Stimulated activated CD8-positive, alpha-beta memory T cell treated with anti-CD3 and anti-CD28 coated beads, Interleukin-7, amount 100 ng/mL, for 24 hours (primary cell): ENCODE results near the gene NOS1AP.
"Not testable (repeated sequence)": the region's sequence is repeated elsewhere in the genome, so short reads cannot be mapped to it uniquely, and the experiment has no call there.

ENCODE experiments used
- DNase-seq: peaks from one replicate; pipeline ENCODE4 v3.0.0-alpha.2; 2020; ENCODE audit warnings: low read depth

The NOS1AP gene

DNA sequence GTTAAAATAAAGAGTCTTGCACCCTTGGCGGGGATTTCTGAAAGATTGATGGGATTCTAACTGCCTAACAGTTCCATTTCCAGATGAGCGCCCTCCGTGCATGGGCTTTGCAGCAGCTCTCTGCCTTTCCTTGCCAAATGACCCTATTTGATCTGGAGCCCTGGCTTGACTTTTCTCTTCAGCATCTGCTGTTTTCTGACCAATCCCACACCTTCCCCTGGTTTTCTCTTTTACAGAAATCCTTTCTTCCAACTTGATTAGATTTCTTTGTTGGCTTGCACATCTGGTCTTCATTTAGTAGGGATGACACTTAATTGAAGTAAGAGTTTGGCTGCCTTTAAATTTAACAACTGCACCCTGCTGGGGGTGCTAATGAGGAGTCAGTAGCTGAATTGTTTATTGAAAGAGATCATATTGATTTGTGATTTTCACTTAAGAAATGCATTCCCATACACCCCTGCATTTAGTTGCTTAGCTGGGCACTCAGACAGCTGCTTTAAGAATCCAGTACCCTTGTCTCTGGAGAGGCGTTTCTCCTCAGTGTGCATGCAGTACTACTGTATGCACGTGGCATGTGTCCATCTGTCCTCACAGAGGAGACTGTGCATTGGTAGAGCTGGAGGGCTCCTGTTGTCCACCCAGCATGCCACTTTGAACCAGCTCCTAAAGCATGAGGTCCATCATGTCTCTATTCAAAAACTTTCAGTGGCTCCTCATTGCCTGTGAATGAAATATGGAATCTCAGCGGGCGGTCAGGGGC, 99.7 kb downstream of the NOS1AP start:
- no peak for DNase-seq

GRCh38 chr1:162171111-162171510, 101.6 kb downstream of the NOS1AP start:
- no peak for DNase-seq

DNA sequence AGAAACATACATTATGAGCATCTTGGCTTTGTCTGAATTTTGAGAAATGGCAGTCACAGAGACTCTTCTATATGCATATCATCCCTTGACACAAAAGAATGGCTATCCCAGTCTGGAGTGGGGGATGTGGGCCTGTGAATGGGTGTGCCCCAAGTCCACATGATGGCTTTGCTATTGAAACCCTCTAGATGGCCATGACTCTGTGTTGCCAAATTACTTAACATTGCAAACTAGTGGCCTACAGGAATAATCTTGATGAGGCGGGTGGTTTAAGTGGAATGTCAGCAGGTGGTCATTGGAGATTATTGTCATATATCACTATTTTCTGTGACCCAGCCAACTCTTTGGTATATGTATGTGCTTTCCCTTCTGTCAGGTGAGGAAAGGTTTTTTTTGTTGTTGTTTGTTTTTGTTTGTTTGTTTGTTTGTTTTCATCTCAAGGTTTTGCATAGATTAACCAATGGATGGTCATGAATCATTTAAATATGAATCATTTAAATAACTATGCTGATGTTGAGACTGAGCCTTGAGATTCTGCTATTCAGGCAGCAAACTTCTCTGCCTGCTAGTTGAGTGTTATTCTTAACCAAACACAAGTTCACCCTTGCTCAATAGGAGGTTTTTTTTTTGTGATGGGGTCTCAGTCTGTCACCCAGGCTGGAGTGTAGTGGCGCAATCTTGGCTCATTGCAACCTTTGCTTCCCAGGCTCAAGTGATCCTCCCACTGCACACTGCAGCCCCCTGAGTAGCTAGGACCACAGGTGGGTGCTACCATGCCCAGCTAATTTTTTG, 103.0 kb downstream of the NOS1AP start:
- no peak for DNase-seq

DNA sequence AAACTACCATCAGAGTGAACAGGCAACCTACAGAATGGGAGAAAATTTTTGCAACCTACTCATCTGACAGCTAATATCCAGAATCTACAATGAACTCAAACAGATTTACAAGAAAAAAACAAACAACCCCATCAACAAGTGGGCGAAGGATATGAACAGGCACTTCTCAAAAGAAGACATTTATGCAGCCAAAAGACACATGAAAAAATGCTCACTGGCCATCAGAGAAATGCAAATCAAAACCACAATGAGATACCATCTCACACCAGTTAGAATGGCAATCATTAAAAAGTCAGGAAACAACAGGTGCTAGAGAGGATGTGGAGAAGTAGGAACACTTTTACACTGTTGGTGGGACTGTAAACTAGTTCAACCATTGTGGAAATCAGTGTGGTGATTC, 104.1 kb downstream of the NOS1AP start:
- DNase-seq: not testable (repeated sequence)

- DNase-seq: not testable (repeated sequence)
These were observed 104.5 kb downstream of the NOS1AP start for GRCh38 chr1:162174027-162174426.

GRCh38 chr1:162175379-162176081, 106.0 kb downstream of the NOS1AP start:
- no peak for DNase-seq

DNA sequence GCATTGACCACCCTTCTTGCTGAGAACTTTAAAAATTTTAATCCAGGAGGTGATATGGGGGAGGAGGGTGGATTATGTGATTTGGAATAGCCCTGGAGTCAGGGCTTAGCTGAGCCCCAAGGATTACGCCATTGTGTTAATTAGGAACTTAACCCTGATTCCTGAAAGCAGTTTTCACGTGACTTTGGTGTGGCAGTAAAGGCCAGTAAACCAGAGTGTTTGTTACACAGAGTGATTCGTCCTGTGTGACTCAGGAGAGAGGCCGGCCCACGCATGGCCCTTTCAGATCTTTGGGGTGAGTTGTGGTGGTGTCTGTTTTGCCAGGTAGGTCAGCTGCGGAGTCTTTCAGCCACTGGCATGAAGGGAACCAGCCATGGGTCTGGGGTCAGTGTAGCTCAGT, 107.6 kb downstream of the NOS1AP start:
- no peak for DNase-seq

DNA sequence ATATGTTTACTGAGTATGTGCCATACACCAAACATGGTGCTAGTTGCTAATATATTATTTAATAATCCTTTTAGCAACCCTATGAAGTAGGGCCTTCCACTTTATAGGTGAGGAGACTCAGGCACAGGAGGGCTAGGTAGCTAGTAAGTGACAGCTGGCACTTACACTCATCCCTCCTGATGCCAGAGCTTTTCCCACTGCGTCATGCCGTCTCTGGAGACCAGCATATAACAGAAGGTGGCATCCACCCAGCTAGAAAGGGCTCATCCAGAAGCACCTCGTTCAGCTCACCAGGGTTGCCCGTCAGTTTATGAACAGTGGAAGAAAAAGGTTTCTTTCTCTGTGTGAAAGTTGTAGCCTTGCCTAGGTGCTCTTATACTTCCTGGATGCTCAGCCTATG, 108.9 kb downstream of the NOS1AP start:
- DNase-seq: no peak

DNA sequence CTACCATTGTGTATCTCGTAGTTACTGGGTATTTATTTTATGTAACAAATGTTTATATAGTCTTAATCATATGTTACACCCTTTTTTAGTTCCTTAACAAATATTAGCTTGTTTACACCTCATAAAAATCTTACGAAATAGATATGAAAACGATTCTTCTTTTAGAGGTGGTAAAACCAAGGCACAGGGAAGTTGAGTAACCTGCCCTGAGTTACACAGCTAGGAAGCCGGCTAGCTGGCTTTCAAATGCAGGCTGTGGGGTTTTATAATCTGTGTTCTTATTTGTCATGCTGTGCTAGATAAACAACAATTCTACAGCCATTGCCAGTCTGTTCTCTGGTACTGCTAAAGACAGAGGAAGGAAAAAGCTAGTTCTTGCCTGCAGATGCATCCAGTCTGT, 109.6 kb downstream of the NOS1AP start:
- DNase-seq: no peak

- DNase-seq: no peak
These were observed 111.3 kb downstream of the NOS1AP start for GRCh38 chr1:162180813-162181212.

DNA sequence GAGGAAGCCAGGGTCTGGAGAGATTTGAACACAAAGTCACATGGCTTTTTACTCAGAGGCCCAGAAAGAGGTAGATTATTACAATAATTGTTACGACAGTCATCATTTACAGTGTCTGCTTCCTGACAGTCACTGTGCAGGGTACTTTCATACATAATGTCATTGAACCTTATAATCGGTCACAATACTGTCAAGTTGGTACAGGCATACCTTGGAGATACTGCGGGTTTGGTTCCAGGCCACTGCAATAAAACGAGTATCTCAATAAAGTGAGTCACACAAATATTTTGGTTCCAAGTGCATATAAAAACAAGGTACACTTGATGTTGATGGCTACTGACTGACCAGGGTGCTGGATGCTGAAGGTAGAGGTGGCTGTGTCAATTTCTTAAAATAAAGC, 112.6 kb downstream of the NOS1AP start:
- DNase-seq: no peak

GRCh38 chr1:162185314-162186025, 116.0 kb downstream of the NOS1AP start:
- no peak for DNase-seq

DNA sequence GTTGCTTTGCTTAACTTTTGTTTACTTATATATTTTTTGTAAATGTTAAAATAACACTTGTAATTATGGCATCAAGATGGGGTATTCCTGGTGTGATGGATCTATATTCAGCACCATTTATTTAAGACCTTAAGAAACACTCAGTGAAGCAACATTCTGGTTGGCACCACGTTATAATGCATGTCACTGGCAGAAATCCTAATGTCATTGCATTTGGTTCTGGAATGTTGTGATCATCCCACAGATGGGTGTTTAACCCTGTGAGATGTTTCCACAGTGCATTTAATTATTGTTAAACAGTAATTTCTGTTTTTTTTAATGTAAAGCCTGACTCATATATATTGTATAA, 116.5 kb downstream of the NOS1AP start:
- no peak for DNase-seq

- no peak for DNase-seq
These were observed 116.9 kb downstream of the NOS1AP start for GRCh38 chr1:162186406-162186805.

GRCh38 chr1:162187687-162188276, 118.3 kb downstream of the NOS1AP start:
- no peak for DNase-seq

- DNase-seq: no peak
These were observed 119.9 kb downstream of the NOS1AP start for GRCh38 chr1:162189345-162189744.

- no peak for DNase-seq
These were observed 122.2 kb downstream of the NOS1AP start for GRCh38 chr1:162191396-162192305.

DNA sequence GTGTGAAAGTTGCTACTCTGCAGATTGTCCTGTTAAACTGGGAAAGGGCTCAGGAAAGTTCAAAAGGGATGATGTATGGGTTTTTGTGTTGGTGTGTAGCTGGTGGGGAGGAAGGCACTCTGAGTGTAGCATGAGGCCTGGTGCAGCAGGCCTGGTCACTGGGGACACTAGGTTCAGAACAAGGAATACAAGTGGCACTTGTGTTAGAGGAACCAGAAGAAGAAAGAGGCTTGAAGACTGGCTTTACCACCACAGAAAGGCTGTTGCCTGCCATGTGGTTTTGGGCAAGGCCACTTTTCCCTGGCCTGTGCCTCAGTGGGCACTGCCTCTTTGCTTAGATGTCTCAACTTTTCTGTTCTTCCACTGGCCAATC, 122.8 kb downstream of the NOS1AP start:
- no peak for DNase-seq

DNA sequence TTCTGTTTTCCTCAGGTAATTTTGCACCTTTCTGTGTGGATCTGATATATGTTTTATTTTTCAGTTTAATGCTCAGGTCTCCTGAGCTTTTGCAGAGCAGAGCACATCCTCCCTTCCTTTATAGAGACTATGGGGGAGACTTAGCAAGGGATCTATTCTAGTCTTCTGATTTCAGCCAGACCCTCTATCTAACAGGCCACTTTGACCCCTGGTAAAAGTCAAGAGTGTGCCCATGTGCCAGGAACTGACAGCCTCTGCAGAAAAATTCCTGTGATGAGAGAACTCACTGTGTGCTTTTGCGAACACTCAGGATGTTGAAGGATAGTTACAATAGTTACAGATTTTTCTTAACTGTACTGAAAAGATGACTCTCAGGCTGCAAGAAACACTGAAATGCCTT, 123.3 kb downstream of the NOS1AP start:
- DNase-seq: no peak

GRCh38 chr1:162193221-162193620, 123.7 kb downstream of the NOS1AP start:
- DNase-seq: no peak

- no peak for DNase-seq
These were observed 124.3 kb downstream of the NOS1AP start for GRCh38 chr1:162193815-162194214.
